Rectal smooth muscle tissue (tissue), 1 donor: ENCODE measurements around the gene GAB4.

ENCODE experiments used
- H3K27ac ChIP-seq: one replicate; pipeline ENCODE4 v1.7.0; 2013; ENCODE audit warnings: low read depth, low read length, inconsistent platforms
- H3K27me3 ChIP-seq: one replicate; pipeline ENCODE4 v1.7.0; 2013; ENCODE audit warnings: low read length; ENCODE audit not compliant: control insufficient read depth, insufficient read depth
- H3K36me3 ChIP-seq: one replicate; pipeline ENCODE4 v1.7.0; 2013; ENCODE audit warnings: low read length; ENCODE audit not compliant: control insufficient read depth, insufficient read depth
- H3K4me1 ChIP-seq: one replicate; pipeline ENCODE4 v1.7.0; 2013; ENCODE audit warnings: low read length; ENCODE audit not compliant: control insufficient read depth, insufficient read depth
- H3K4me3 ChIP-seq: one replicate; pipeline ENCODE4 v1.7.0; 2013; ENCODE audit warnings: low read length
- H3K9ac ChIP-seq: one replicate; pipeline ENCODE4 v1.7.0; 2013; ENCODE audit warnings: low read length

Gene GAB4

GRCh38 chr22:16961477-16962186 lies 46.4 kb downstream of the GAB4 start:
- H3K4me3 ChIP-seq = no peak overlapping the region
- no peaks in the 10 kb centered on the region for H3K27me3 ChIP-seq
- no peaks in the 10 kb centered on the region for H3K36me3 ChIP-seq
- H3K27ac ChIP-seq = no peak overlapping the region
- no peaks in the 10 kb centered on the region for H3K4me1 ChIP-seq
- no peak overlapping the region for H3K9ac ChIP-seq

- no peak overlapping the region for H3K27ac ChIP-seq
- no peak overlapping the region for H3K4me3 ChIP-seq
- no peaks in the 10 kb centered on the region for H3K27me3 ChIP-seq
- no peaks in the 10 kb centered on the region for H3K4me1 ChIP-seq
- H3K9ac ChIP-seq = no peak overlapping the region
- H3K36me3 ChIP-seq = no peaks in the 10 kb centered on the region
Observed at GRCh38 chr22:16960884-16961249, 47.2 kb downstream of the GAB4 start.

GRCh38 chr22:16960220-16960883 lies 47.7 kb downstream of the GAB4 start:
- no peak overlapping the region for H3K27ac ChIP-seq
- no peaks in the 10 kb centered on the region for H3K4me1 ChIP-seq
- no peak overlapping the region for H3K4me3 ChIP-seq
- no peaks in the 10 kb centered on the region for H3K27me3 ChIP-seq
- H3K9ac ChIP-seq = no peak overlapping the region
- H3K36me3 ChIP-seq = no peaks in the 10 kb centered on the region

- no peaks in the 10 kb centered on the region for H3K27me3 ChIP-seq
- H3K9ac ChIP-seq = no peak overlapping the region
- H3K27ac ChIP-seq = no peak overlapping the region
- no peaks in the 10 kb centered on the region for H3K4me1 ChIP-seq
- H3K36me3 ChIP-seq = no peaks in the 10 kb centered on the region
- H3K4me3 ChIP-seq = no peak overlapping the region
Observed at GRCh38 chr22:16959345-16959930, 48.6 kb downstream of the GAB4 start.

- no peaks in the 10 kb centered on the region for H3K36me3 ChIP-seq
- no peak overlapping the region for H3K4me3 ChIP-seq
- no peak overlapping the region for H3K27ac ChIP-seq
- no peaks in the 10 kb centered on the region for H3K4me1 ChIP-seq
- H3K9ac ChIP-seq = no peak overlapping the region
- H3K27me3 ChIP-seq = no peaks in the 10 kb centered on the region
Observed at GRCh38 chr22:16958475-16958874, 49.5 kb downstream of the GAB4 start.

GRCh38 chr22:16957781-16958180 lies 50.2 kb downstream of the GAB4 start:
- Histone ChIP-seq H3K27ac (no peak overlapping the region), H3K4me1 (no peaks in the 10 kb centered on the region), H3K36me3 (no peaks in the 10 kb centered on the region), H3K27me3 (no peaks in the 10 kb centered on the region), H3K9ac (no peak overlapping the region), H3K4me3 (no peak overlapping the region)

- Histone ChIP-seq H3K36me3 (no peaks in the 10 kb centered on the region), H3K9ac (no peak overlapping the region), H3K4me1 (no peaks in the 10 kb centered on the region), H3K27ac (no peak overlapping the region), H3K27me3 (no peaks in the 10 kb centered on the region), H3K4me3 (no peak overlapping the region)
Observed at GRCh38 chr22:16956290-16956689, 51.7 kb downstream of the GAB4 start.

- Histone ChIP-seq H3K27ac (no peak overlapping the region), H3K4me1 (no peaks in the 10 kb centered on the region), H3K36me3 (no peaks in the 10 kb centered on the region), H3K27me3 (no peaks in the 10 kb centered on the region), H3K4me3 (no peak overlapping the region), H3K9ac (no peak overlapping the region)
Observed at GRCh38 chr22:16955678-16956210, 52.3 kb downstream of the GAB4 start.

GRCh38 chr22:16955081-16955480 lies 52.9 kb downstream of the GAB4 start:
- no peaks in the 10 kb centered on the region for H3K27me3 ChIP-seq
- no peak overlapping the region for H3K4me3 ChIP-seq
- no peaks in the 10 kb centered on the region for H3K36me3 ChIP-seq

GRCh38 chr22:16954060-16954403 lies 54.0 kb downstream of the GAB4 start:
- Histone ChIP-seq H3K36me3 (no peaks in the 10 kb centered on the region), H3K4me3 (no peak overlapping the region), H3K27ac (no peak overlapping the region), H3K4me1 (no peaks in the 10 kb centered on the region), H3K27me3 (no peaks in the 10 kb centered on the region), H3K9ac (no peak overlapping the region)

More at GRCh38 chr22:16955081-16955480, 52.9 kb downstream of the GAB4 start:
- Histone ChIP-seq H3K27ac (no peak overlapping the region), H3K9ac (no peak overlapping the region), H3K4me1 (no peaks in the 10 kb centered on the region)

- Histone ChIP-seq H3K27me3 (no peaks in the 10 kb centered on the region), H3K36me3 (no peaks in the 10 kb centered on the region), H3K4me3 (no peak overlapping the region), H3K9ac (no peak overlapping the region), H3K4me1 (no peaks in the 10 kb centered on the region), H3K27ac (no peak overlapping the region)
Observed at GRCh38 chr22:16953206-16954059, 54.6 kb downstream of the GAB4 start.

GRCh38 chr22:16949561-16949960 lies 58.5 kb downstream of the GAB4 start:
- no peaks in the 10 kb centered on the region for H3K27me3 ChIP-seq
- H3K4me3 ChIP-seq = no peak overlapping the region
- no peak overlapping the region for H3K27ac ChIP-seq
- H3K36me3 ChIP-seq = no peaks in the 10 kb centered on the region
- H3K4me1 ChIP-seq = no peaks in the 10 kb centered on the region
- H3K9ac ChIP-seq = no peak overlapping the region
